Measurements from ENCODE around the gene S100A9. TPM values are rescaled to one million over a fixed set of nuclear protein-coding genes. Genes with fewer than 3 reads are reported as not detected.

S100A9 gene
- total and polyA plus RNA-seq, 2 of the 8 experiments (the other 6 are each of a cell fraction or from before 2014, with no cell fraction given): not detected

GRCh38 chr1:153357853-153358690 is at the start of gene S100A9 (continued):
- TF ChIP-seq GABPA (IDR thresholded peaks at IDR 0.05; ENCODE audit: borderline replicate concordance, insufficient read depth, low read length): no peak
- TF ChIP-seq RNF2 (IDR thresholded peaks at IDR 0.05; ENCODE audit: borderline replicate concordance, low read depth, low read length, missing control alignments, poor library complexity, severe bottlenecking): no peak
